GM18526 (cell line): ENCODE results near the gene NLGN1.

Experiments
- POLR2A ChIP-seq: IDR thresholded peaks from 3 replicates; pipeline ENCODE4 v1.6.1; 2011; ENCODE audit not compliant: insufficient read length; ENCODE audit errors: extremely low read depth

Gene NLGN1

DNA sequence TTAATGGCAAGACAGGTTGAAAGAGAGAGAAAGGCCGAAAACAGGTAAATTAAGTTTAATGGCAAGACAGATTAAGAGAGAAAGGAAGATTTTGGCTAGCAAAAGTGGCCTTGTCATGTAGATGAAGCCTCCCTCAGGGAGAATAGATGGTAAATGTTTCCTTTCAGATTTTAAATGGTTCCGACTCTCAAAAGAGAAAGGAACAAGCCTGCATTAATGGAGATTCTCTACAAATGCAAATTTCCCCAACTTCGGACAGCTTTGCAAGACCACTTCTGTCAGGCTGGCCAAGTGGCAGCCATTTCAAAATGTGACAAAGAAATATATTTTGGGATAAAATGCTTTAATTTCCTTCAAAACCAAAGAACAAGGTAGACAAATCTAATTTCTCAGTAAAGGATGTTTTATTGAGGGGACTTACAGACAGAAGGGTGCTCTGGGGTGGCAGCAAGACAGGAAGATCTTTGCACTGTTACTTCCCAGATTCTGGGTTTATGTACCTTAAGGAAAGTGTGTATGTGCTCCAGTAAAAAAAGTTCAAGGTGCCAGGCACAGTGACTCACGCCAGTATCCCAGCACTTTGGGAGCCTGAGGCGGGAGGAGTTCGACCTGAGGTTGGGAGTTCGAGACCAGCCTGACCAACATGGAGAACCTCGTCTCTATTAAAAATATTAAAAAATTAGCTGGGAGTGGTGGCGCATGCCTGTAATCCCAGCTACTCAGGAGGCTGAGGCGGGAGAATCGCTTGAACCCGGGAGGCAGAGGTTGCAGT, 835.3 kb downstream of the NLGN1 start:
- no peak for TF ChIP-seq POLR2A

DNA sequence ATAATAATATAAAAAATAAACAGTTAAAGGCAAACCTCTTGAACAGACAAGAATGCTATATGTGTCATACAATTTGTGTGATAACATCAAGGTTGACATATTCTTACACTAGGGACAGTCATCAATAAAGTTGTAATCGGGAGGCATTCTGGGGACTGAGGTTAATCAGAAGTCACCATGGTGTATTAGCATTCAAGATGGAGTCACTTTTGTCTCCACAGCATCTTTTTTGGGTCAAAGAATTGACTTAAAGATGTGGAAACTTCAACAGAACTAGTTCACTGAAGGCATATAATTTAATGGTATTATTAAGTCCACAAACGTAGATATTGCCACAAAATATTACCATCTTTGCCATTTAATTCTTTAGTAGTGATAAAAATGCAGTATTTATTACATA, 836.0 kb downstream of the NLGN1 start:
- no peak for TF ChIP-seq POLR2A

DNA sequence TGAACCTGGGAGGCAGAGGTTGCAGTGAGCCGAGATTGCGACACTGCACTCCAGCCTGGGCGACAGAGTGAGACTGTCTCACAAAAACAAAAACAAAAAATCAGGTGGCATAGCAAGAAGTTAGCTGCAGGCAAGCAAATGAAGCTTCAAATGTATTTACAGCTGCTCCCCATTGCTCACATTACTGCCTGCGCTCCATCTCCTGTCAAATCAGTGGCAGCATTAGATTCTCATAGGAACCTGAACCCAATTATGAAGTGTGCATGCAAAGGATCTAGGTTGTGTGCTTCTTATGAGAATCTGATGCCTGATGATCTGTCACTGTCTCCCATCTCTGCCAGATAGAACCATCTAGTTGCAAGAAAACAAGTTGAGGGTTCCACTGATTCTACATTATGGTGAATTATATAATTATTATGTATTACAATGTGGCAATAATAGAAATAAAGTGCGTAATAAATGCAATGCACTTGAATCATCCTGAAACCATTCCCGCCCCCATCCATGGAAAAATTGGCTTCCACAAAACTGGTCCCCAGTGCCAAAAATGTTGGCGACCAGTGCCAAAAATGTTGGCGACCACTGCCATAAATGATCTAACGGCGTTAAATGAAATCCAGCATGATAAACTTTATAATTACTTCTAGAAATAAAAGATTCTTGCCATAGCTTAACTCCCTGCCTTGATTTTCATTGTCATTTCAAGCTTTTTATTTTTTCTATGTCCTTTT, 844.9 kb downstream of the NLGN1 start:
- no peak for TF ChIP-seq POLR2A

DNA sequence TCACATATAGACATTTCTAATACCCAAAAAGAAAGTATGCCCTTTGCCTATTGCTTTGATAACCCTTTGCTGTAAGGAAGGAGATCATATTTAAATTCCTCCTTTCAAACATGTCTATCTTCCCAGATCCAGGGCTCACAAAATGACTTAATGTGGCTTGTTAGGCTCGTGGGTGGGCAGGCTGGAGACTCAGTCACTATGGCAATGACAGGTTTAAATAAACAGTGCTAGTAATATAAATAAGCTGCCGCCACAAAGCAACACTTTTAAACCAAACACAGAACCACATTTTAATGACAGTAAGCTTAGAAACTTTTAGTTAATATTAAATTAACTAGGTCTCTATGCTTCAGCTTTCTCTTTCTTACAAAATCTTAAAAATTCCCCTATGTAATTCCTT, 845.6 kb downstream of the NLGN1 start:
- no peak for TF ChIP-seq POLR2A

DNA sequence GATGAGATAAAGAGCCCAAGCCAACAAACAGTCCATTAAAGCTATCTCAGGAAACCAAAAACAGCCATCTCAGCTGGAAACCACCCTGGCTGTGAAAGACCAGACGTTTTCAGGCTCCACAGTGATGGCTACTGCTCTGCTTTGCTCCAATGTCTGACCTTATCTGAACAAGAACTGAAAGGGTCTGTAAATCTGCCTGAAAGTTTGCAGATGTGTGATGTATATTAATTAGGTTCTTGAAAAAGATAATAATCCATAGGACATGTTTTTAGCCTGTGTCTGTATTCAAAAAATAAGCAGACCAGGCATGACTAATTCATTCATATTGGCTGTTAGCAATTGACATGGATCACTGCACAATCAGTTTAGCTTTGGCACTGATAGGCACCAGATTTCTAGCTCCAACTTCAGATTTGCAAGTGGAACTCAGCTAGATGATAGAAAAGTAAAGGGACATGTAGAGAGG, 850.2 kb downstream of the NLGN1 start:
- TF ChIP-seq POLR2A, result no peak

DNA sequence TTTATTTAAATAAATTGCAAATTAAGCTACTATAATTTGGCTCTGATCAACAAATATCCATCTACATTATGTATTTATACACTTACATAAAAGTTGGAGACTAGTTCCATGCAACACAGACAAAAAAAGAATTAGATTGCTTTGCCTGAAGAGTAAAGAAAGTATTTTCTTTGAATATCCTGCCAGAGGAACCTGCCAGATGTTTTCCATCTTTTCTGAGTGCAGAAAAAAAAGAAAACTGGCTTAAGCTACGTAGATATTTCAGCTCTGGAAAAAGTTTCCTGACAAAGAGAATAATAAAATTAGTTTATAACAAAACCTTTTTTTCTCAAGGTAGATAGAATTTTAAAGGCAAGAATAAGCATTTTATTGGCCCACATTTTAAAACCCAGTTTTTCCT, 854.1 kb downstream of the NLGN1 start:
- no peak for TF ChIP-seq POLR2A

DNA sequence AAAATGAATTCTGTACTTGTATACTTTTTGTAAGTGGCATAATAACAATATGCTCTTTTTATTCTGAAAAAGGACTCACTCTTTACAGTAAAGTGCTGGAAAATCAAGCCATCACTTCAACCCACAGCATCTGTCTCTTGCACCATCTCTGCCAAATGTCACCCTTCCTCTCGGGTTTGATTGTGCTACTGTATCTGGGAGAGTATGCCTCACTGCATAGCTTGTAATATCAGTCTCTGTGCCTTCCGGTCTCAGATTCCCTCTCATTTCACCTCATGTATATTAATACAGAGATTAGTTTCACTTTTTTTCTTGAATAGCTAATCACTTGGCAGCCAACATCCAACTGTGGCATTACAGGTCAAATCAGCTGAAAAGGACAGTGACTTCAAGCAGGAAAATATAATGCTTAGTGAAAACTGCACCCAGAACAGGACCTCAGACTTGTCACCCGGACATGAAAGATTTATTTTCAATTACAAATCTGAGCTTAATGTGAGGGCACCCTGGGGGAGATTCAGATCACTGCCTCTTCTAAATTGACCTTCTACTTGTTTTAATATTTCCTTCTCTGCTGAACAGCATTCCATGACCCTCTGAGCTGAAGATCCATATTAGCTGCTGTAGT, 855.8 kb downstream of the NLGN1 start:
- no peak for TF ChIP-seq POLR2A

DNA sequence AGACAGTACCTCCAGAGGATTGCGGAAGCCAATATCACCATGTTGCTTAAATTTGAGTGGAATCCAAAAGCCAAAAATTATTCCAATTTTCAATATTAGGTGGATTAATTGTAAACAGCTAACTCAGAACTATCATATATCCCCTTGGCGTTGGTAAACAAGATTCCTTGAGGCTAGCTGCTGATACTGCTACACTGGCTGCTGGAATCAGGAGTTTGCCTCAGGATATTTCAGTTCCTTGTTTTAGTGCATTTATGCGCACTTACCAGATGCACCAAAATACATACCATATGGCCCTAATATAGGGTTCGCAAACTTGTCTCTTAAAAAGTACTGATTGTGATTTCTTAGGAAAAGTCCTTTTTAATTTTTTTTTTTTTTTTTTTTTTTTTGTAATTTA, 856.4 kb downstream of the NLGN1 start:
- TF ChIP-seq POLR2A, result no peak

DNA sequence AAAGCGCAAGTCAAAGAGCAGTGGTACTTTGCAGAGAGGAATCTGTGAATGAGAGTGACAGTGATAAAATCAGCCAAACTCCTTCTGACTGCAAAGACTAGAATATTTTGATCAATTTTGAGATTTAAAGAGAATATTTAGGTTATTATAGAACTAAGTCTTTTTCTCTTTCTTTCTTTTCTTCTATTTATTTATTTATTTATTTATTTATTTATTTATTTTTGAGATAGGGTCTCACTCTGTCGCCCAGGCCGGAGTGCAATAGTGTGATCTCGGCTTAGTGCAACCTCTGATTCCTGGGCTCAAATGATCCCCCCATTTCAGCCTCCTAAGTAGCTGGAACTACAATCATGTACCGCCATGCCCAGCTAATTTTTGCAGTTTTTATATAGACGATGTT, 857.9 kb downstream of the NLGN1 start:
- no peak for TF ChIP-seq POLR2A

DNA sequence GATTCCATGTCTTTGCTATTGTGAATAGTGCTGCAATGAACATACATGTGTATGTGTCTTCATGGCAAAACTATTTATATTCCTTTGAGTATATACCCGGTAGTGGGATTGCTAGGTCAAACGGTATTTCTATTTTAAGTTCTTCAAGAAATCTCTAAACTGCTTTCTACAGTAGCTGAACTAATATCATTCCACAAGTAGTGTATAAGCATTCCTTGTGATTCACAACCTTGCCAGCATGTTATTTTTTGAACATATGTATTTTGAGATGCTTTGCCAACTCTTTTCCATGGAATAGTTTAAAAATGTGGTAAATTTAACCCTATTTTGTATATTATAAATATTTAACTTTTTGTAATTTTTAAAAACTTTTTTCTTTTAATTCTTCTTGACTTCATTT, 868.9 kb downstream of the NLGN1 start:
- no peak for TF ChIP-seq POLR2A

DNA sequence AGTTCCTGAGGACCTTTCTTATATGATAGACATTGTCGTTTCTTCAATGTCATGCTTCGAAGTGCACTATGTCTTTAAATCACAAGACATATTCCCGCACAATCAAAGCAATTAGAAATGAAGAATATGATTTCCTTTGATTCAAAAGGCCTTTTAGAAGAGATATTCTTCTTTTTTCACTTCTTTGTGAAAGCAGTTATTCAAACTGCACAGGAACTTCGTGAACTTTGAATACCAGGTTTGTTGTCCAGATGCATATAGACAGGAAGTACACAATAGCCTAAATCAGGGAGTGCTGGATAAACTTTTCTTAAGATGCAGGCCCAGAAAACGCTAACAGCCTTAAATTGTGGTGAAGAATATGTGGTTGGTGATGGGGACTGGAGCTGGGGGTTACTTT, 870.5 kb downstream of the NLGN1 start:
- no peak for TF ChIP-seq POLR2A

DNA sequence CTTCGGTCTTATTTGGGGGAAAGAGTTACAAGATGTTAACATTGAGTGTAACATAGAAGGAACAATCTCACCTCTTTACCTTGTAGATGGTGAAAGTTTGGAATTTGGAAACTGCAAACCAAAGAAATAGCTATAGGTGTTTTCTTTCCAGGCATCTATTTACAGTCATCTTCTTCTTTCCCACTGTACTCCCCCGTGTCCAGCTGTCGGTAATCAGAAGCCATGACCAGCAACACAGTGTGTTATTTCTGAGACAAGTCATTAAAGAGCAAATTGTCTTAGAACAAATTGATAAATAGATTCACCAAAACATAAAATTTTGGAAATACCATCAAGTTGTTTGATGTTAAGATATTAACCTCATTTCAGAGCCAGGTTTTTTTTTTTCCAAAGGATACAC, 871.0 kb downstream of the NLGN1 start:
- no peak for TF ChIP-seq POLR2A

DNA sequence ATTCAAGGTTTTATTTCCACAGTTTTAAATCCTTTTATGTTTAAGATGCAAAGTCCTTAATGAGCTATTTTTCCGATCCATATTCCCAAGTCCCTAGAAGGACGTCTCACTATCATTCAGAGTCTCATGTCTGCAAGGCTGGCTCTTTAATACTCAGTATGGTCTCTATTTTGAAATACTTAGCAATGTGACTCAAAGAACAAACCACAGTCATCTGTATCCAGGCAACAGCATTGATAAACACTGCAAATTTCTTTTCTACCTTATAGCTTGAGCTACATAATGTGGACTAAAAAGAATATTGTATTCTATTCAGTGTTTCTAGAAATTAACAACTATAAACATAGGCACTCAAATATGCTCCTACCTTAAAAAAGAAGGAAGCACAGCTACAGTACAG, 873.3 kb downstream of the NLGN1 start:
- no peak for TF ChIP-seq POLR2A

DNA sequence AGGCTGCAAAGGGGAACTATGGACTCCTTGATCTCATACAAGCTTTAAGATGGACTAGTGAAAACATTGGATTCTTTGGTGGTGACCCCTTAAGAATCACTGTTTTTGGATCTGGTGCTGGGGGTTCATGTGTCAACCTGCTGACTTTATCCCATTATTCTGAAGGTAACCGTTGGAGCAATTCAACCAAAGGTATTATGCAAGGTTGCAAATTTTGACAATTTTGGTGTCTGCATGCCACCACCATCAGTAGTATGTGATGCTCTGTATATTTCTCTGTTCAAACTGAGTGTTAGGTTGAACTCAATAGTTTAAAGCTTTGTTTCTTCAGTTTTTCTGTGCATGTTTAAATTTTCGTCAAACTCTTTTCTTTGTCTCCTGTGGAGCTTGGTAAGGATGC, 877.8 kb downstream of the NLGN1 start:
- TF ChIP-seq POLR2A, result no peak

DNA sequence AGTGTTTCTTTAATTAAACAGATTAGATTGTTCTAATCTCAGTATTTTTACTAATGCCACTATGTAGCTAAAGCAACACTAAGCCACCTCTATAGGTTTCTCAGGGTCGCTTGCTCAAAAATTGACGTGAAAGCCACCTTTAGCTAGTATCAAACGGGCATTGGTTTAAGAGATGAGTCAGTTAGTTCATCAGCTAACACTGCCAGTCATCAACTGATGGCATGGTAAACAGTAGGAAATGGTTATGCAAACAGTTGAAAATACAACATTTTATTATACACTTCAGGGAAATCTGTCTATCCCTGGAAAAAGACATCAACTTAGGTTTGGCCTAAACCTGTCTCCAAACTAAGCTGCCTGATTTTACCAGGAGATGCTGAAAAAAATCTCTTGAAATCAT, 879.3 kb downstream of the NLGN1 start:
- no peak for TF ChIP-seq POLR2A

DNA sequence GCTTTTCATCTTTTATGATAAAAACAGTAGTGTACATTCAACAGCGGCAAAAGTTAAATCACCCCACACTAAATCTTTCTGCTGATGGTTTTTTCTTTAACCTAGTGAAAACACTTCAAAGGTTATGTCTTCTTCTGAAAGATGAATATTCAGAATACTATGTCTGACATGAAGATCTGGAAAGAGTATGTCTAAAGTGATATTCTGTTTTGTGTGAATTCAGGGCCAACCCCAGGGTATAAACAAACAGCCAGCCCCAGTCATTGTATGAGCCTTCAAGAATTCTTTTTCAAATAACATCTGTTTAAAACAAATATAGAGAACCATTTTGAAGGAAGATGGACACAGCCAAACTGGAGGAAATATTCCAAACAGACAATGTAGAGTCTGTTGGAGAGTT, 880.5 kb downstream of the NLGN1 start:
- TF ChIP-seq POLR2A, result no peak

DNA sequence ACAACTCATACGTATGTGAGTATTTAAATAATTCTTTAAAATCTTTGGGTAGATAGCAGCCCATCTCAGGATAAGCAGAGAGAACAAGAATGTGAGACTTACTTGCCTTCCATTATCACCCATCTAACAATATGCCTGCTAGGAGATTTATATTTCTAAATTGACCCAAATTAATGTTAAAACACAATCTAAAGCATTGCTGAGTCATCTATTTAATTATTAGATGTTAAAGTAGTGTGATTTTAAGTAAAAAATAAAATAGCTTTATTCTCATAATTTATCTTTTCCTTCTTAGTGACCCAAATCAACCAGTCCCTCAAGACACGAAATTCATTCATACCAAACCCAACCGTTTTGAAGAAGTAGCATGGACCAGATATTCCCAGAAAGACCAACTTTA, 882.6 kb downstream of the NLGN1 start:
- no peak for TF ChIP-seq POLR2A
